ENCODE results near the gene RSBN1.
"Not testable (repeated sequence)": the region's sequence is repeated elsewhere in the genome, so short reads cannot be mapped to it uniquely, and the experiment has no call there.

The RSBN1 gene

GRCh38 chr1:113811888-113812660 lies at the start of gene RSBN1:
TSS of gene RSBN1 (minus strand) at chr1:113812476. CDS start at chr1:113812412, 64 bp downstream.
- Histone ChIP-seq H3K9ac (ENCODE audit: low read depth, low read length) (peak within 1 kb of the TSS; percentile 78), H3K36me3 (ENCODE audit: control insufficient read depth, insufficient read depth, low read length) (no peaks in the 10 kb centered on the region), H3K9me3 (ENCODE audit: control insufficient read depth, insufficient read depth, low read length) (no peaks in the 10 kb centered on the region), H3K4me3 (ENCODE audit: low read depth, low read length) (peak within 1 kb of the TSS; percentile 97), H3K27me3 (ENCODE audit: control insufficient read depth, insufficient read depth, low read length) (no peaks in the 10 kb centered on the region), H3K4me1 (ENCODE audit: control insufficient read depth, insufficient read depth, low read length) (0 out of 2 replicates have a peak, but pooled peaks cover 6% of the 10 kb centered on the region), H3K27ac (ENCODE audit: low read depth, low read length) (peak within 1 kb of the TSS; percentile 94)

- H3K4me1 ChIP-seq (ENCODE audit: control insufficient read depth, insufficient read depth, low read length): no peaks in the 10 kb centered on the region
- H3K36me3 ChIP-seq (ENCODE audit: control insufficient read depth, insufficient read depth, low read length): no peaks in the 10 kb centered on the region
- H3K27ac ChIP-seq (ENCODE audit: low read depth, low read length): no peak overlapping the region
These were observed 49.4 kb upstream of the RSBN1 start for GRCh38 chr1:113861641-113862040.

GRCh38 chr1:113860891-113861290 lies 48.6 kb upstream of the RSBN1 start:
- H3K4me1 ChIP-seq (ENCODE audit: control insufficient read depth, insufficient read depth, low read length): no peaks in the 10 kb centered on the region
- no peaks in the 10 kb centered on the region for H3K9me3 ChIP-seq (ENCODE audit: control insufficient read depth, insufficient read depth, low read length)
- no peaks in the 10 kb centered on the region for H3K36me3 ChIP-seq (ENCODE audit: control insufficient read depth, insufficient read depth, low read length)
- H3K27ac ChIP-seq (ENCODE audit: low read depth, low read length): no peak overlapping the region
- H3K9ac ChIP-seq (ENCODE audit: low read depth, low read length): no peak overlapping the region
- no peak overlapping the region for H3K4me3 ChIP-seq (ENCODE audit: low read depth, low read length)
- no peaks in the 10 kb centered on the region for H3K27me3 ChIP-seq (ENCODE audit: control insufficient read depth, insufficient read depth, low read length)

More at GRCh38 chr1:113861641-113862040, 49.4 kb upstream of the RSBN1 start:
- Histone ChIP-seq H3K9ac (ENCODE audit: low read depth, low read length) (no peak overlapping the region), H3K27me3 (ENCODE audit: control insufficient read depth, insufficient read depth, low read length) (no peaks in the 10 kb centered on the region), H3K9me3 (ENCODE audit: control insufficient read depth, insufficient read depth, low read length) (no peaks in the 10 kb centered on the region), H3K4me3 (ENCODE audit: low read depth, low read length) (no peak overlapping the region)

- H3K27me3 ChIP-seq (ENCODE audit: control insufficient read depth, insufficient read depth, low read length): no peaks in the 10 kb centered on the region
- no peak overlapping the region for H3K4me3 ChIP-seq (ENCODE audit: low read depth, low read length)
- H3K9me3 ChIP-seq (ENCODE audit: control insufficient read depth, insufficient read depth, low read length): no peaks in the 10 kb centered on the region
- H3K4me1 ChIP-seq (ENCODE audit: control insufficient read depth, insufficient read depth, low read length): no peaks in the 10 kb centered on the region
- no peak overlapping the region for H3K27ac ChIP-seq (ENCODE audit: low read depth, low read length)
- H3K36me3 ChIP-seq (ENCODE audit: control insufficient read depth, insufficient read depth, low read length): no peaks in the 10 kb centered on the region
- H3K9ac ChIP-seq (ENCODE audit: low read depth, low read length): no peak overlapping the region
These were observed 47.4 kb upstream of the RSBN1 start for GRCh38 chr1:113859478-113860175.

- Histone ChIP-seq H3K27me3 (ENCODE audit: control insufficient read depth, insufficient read depth, low read length) (no peaks in the 10 kb centered on the region), H3K9me3 (ENCODE audit: control insufficient read depth, insufficient read depth, low read length) (no peaks in the 10 kb centered on the region), H3K9ac (ENCODE audit: low read depth, low read length) (no peak overlapping the region), H3K4me1 (ENCODE audit: control insufficient read depth, insufficient read depth, low read length) (no peaks in the 10 kb centered on the region), H3K36me3 (ENCODE audit: control insufficient read depth, insufficient read depth, low read length) (no peaks in the 10 kb centered on the region), H3K4me3 (ENCODE audit: low read depth, low read length) (no peak overlapping the region), H3K27ac (ENCODE audit: low read depth, low read length) (no peak overlapping the region)
These were observed 46.7 kb upstream of the RSBN1 start for GRCh38 chr1:113858982-113859381.

- Histone ChIP-seq H3K4me1 (ENCODE audit: control insufficient read depth, insufficient read depth, low read length) (no peaks in the 10 kb centered on the region), H3K9me3 (ENCODE audit: control insufficient read depth, insufficient read depth, low read length) (no peaks in the 10 kb centered on the region), H3K27me3 (ENCODE audit: control insufficient read depth, insufficient read depth, low read length) (no peaks in the 10 kb centered on the region), H3K9ac (ENCODE audit: low read depth, low read length) (no peak overlapping the region), H3K27ac (ENCODE audit: low read depth, low read length) (no peak overlapping the region), H3K36me3 (ENCODE audit: control insufficient read depth, insufficient read depth, low read length) (no peaks in the 10 kb centered on the region), H3K4me3 (ENCODE audit: low read depth, low read length) (no peak overlapping the region)
These were observed 46.1 kb upstream of the RSBN1 start for GRCh38 chr1:113858418-113858817.

- no peaks in the 10 kb centered on the region for H3K4me1 ChIP-seq (ENCODE audit: control insufficient read depth, insufficient read depth, low read length)
- H3K27me3 ChIP-seq (ENCODE audit: control insufficient read depth, insufficient read depth, low read length): no peaks in the 10 kb centered on the region
- H3K27ac ChIP-seq (ENCODE audit: low read depth, low read length): no peak overlapping the region
- H3K9me3 ChIP-seq (ENCODE audit: control insufficient read depth, insufficient read depth, low read length): no peaks in the 10 kb centered on the region
- H3K9ac ChIP-seq (ENCODE audit: low read depth, low read length): no peak overlapping the region
- no peak overlapping the region for H3K4me3 ChIP-seq (ENCODE audit: low read depth, low read length)
- H3K36me3 ChIP-seq (ENCODE audit: control insufficient read depth, insufficient read depth, low read length): no peaks in the 10 kb centered on the region
These were observed 45.5 kb upstream of the RSBN1 start for GRCh38 chr1:113857776-113858175.

GRCh38 chr1:113856401-113856790 lies 44.1 kb upstream of the RSBN1 start:
- H3K27ac ChIP-seq (ENCODE audit: low read depth, low read length): no peak overlapping the region
- H3K4me3 ChIP-seq (ENCODE audit: low read depth, low read length): no peak overlapping the region
- no peaks in the 10 kb centered on the region for H3K36me3 ChIP-seq (ENCODE audit: control insufficient read depth, insufficient read depth, low read length)
- H3K4me1 ChIP-seq (ENCODE audit: control insufficient read depth, insufficient read depth, low read length): no peaks in the 10 kb centered on the region
- H3K27me3 ChIP-seq (ENCODE audit: control insufficient read depth, insufficient read depth, low read length): no peaks in the 10 kb centered on the region
- no peaks in the 10 kb centered on the region for H3K9me3 ChIP-seq (ENCODE audit: control insufficient read depth, insufficient read depth, low read length)
- H3K9ac ChIP-seq (ENCODE audit: low read depth, low read length): no peak overlapping the region

GRCh38 chr1:113855630-113856400 lies 43.5 kb upstream of the RSBN1 start:
- Histone ChIP-seq H3K9ac (ENCODE audit: low read depth, low read length) (no peak overlapping the region), H3K27ac (ENCODE audit: low read depth, low read length) (no peak overlapping the region), H3K36me3 (ENCODE audit: control insufficient read depth, insufficient read depth, low read length) (no peaks in the 10 kb centered on the region), H3K4me3 (ENCODE audit: low read depth, low read length) (no peak overlapping the region), H3K9me3 (ENCODE audit: control insufficient read depth, insufficient read depth, low read length) (no peaks in the 10 kb centered on the region), H3K4me1 (ENCODE audit: control insufficient read depth, insufficient read depth, low read length) (no peaks in the 10 kb centered on the region), H3K27me3 (ENCODE audit: control insufficient read depth, insufficient read depth, low read length) (no peaks in the 10 kb centered on the region)

GRCh38 chr1:113854234-113854633 lies 42.0 kb upstream of the RSBN1 start:
- H3K4me3 ChIP-seq (ENCODE audit: low read depth, low read length): no peak overlapping the region
- no peak overlapping the region for H3K27ac ChIP-seq (ENCODE audit: low read depth, low read length)
- no peaks in the 10 kb centered on the region for H3K4me1 ChIP-seq (ENCODE audit: control insufficient read depth, insufficient read depth, low read length)
- H3K9me3 ChIP-seq (ENCODE audit: control insufficient read depth, insufficient read depth, low read length): no peaks in the 10 kb centered on the region
- H3K36me3 ChIP-seq (ENCODE audit: control insufficient read depth, insufficient read depth, low read length): no peaks in the 10 kb centered on the region
- no peaks in the 10 kb centered on the region for H3K27me3 ChIP-seq (ENCODE audit: control insufficient read depth, insufficient read depth, low read length)
- H3K9ac ChIP-seq (ENCODE audit: low read depth, low read length): no peak overlapping the region

- not testable (repeated sequence) for H3K4me1 ChIP-seq (ENCODE audit: control insufficient read depth, insufficient read depth, low read length); H3K9me3 ChIP-seq (ENCODE audit: control insufficient read depth, insufficient read depth, low read length); H3K36me3 ChIP-seq (ENCODE audit: control insufficient read depth, insufficient read depth, low read length); H3K4me3 ChIP-seq (ENCODE audit: low read depth, low read length); H3K27me3 ChIP-seq (ENCODE audit: control insufficient read depth, insufficient read depth, low read length); H3K9ac ChIP-seq (ENCODE audit: low read depth, low read length); H3K27ac ChIP-seq (ENCODE audit: low read depth, low read length)
These were observed 40.4 kb upstream of the RSBN1 start for GRCh38 chr1:113852694-113853093.
